Neural progenitor cell (in vitro differentiated cells): ENCODE results near the gene CALCR. TPM values are rescaled to one million over a fixed set of nuclear protein-coding genes. Genes with fewer than 3 reads are reported as not detected.

Experiments
- DNase-seq: peaks from one replicate; pipeline ENCODE4 v3.0.0-alpha.2; 2016; ENCODE audit warnings: low spot score
- H2AFZ ChIP-seq: fragments of 200-600 bp; sonication (generic); replicated peaks from 2 replicates; pipeline ENCODE4 v1.6.1; 2016; ENCODE audit warnings: antibody characterized with exemption
- H3F3A ChIP-seq: fragments of 200-600 bp; sonication (generic); 2 replicates; pipeline ENCODE4 v1.6.1; 2016; ENCODE audit warnings: antibody characterized with exemption, low read depth
- H3K27ac ChIP-seq: fragments of 200-600 bp; sonication (generic); 2 replicates; pipeline ENCODE4 v1.5.1; 2016; ENCODE audit warnings: mild to moderate bottlenecking
- H3K27me3 ChIP-seq: fragments of 200-600 bp; sonication (generic); 2 replicates; pipeline ENCODE4 v1.6.1; 2016; ENCODE audit warnings: mild to moderate bottlenecking, moderate library complexity
- H3K36me3 ChIP-seq: fragments of 200-600 bp; sonication (generic); 2 replicates; pipeline ENCODE4 v1.5.1; 2016
- H3K4me1 ChIP-seq: fragments of 200-600 bp; sonication (generic); 2 replicates; pipeline ENCODE4 v1.6.1; 2016; ENCODE audit warnings: mixed run types
- H3K4me2 ChIP-seq: fragments of 200-600 bp; sonication (generic); 2 replicates; pipeline ENCODE4 v1.6.1; 2016
- H3K4me3 ChIP-seq: fragments of 200-600 bp; sonication (generic); 2 replicates; pipeline ENCODE4 v1.5.1; 2016
- H3K79me2 ChIP-seq: fragments of 200-600 bp; sonication (generic); 2 replicates; pipeline ENCODE4 v1.6.1; 2016; ENCODE audit warnings: low read depth
- H3K9ac ChIP-seq: fragments of 200-600 bp; sonication (generic); 2 replicates; pipeline ENCODE4 v1.6.1; 2016
- H3K9me3 ChIP-seq: fragments of 200-600 bp; sonication (generic); 2 replicates; pipeline ENCODE4 v1.5.1; 2016; ENCODE audit warnings: low read depth
- H4K20me1 ChIP-seq: fragments of 200-600 bp; sonication (generic); 2 replicates; pipeline ENCODE4 v1.6.1; 2016; ENCODE audit warnings: low read depth
- H3K27ac Mint-ChIP-seq: 3 replicates; pipeline ENCODE4 v1.8.0; 2021; ENCODE audit warnings: mixed read lengths
- H3K27me3 Mint-ChIP-seq: 2 replicates; pipeline ENCODE4 v1.8.0; 2022; ENCODE audit warnings: low read depth, mild to moderate bottlenecking, inconsistent platforms, moderate library complexity, mixed read lengths; ENCODE audit not compliant: insufficient read depth
- H3K36me3 Mint-ChIP-seq: 3 replicates; pipeline ENCODE4 v1.8.0; 2021; ENCODE audit warnings: mixed read lengths
- H3K4me1 Mint-ChIP-seq: 3 replicates; pipeline ENCODE4 v1.8.0; 2021; ENCODE audit warnings: mixed read lengths
- H3K4me3 Mint-ChIP-seq: 3 replicates; pipeline ENCODE4 v1.8.0; 2021; ENCODE audit warnings: mild to moderate bottlenecking, moderate library complexity, mixed read lengths
- H3K9me3 Mint-ChIP-seq: 3 replicates; pipeline ENCODE4 v1.8.0; 2020; ENCODE audit warnings: mixed read lengths
- EZH2 ChIP-seq: fragments of 200-600 bp; sonication (generic); IDR thresholded peaks from 2 replicates; pipeline ENCODE4 v1.6.1; 2017; ENCODE audit warnings: antibody characterized with exemption, mild to moderate bottlenecking, moderate library complexity
- EZH2phosphoT487 ChIP-seq: fragments of 200-600 bp; sonication (generic); IDR thresholded peaks from 2 replicates; pipeline ENCODE4 v1.6.1; 2017; ENCODE audit warnings: antibody characterized with exemption
- total RNA-seq: library from RNA; depleted of rRNA; stranded (reverse); fragments of >200 nt; gene quantifications from 2 replicates; pipeline ENCODE4 v1.2.3, GENCODE V29; 2015; ENCODE audit warnings: low replicate concordance
- TF ChIP-seq, protein P1 (sequence below): fragments of 200-600 bp; sonication (generic); IDR thresholded peaks from 2 replicates; pipeline ENCODE4 v1.5.1; 2017; ENCODE audit warnings: antibody characterized with exemption, mild to moderate bottlenecking

The CALCR gene
- total RNA-seq, 1 donor from 2014 or later, result not detected

DNA sequence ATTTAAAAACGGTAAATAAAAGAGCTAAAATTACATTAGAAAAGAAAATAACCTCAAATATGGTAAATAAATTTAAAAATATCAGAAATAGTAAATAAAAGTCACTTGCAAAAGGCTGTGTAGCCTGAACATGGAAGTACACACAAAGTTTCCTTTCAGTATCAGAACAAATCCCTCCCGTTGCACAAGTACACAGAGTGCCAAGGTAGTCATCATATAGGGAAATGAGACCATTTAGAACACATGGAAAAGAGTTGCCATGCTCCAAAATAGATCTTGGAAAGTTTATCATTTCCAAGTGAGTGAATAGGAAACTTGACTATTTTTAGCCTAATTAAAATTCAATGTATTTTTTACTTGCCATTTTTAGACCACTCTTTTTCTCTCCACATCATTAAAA lies 11.6 kb downstream of the CALCR start:
- H3K36me3 Mint-ChIP-seq, result no peaks in the 10 kb centered on the region
- Histone ChIP-seq H2AFZ (no peak overlapping the region), H3K4me3 (no peak overlapping the region), H3K36me3 (no peaks in the 10 kb centered on the region), H3K79me2 (no peaks in the 10 kb centered on the region), H3F3A (no peaks in the 10 kb centered on the region), H4K20me1 (no peaks in the 10 kb centered on the region), H3K4me1 (peaks cover 12% of the 10 kb centered on the region), H3K9ac (no peak overlapping the region), H3K4me2 (no peak overlapping the region), H3K27ac (no peak overlapping the region), H3K27me3 (no peaks in the 10 kb centered on the region), H3K9me3 (no peaks in the 10 kb centered on the region)
- TF ChIP-seq, protein P1, sequence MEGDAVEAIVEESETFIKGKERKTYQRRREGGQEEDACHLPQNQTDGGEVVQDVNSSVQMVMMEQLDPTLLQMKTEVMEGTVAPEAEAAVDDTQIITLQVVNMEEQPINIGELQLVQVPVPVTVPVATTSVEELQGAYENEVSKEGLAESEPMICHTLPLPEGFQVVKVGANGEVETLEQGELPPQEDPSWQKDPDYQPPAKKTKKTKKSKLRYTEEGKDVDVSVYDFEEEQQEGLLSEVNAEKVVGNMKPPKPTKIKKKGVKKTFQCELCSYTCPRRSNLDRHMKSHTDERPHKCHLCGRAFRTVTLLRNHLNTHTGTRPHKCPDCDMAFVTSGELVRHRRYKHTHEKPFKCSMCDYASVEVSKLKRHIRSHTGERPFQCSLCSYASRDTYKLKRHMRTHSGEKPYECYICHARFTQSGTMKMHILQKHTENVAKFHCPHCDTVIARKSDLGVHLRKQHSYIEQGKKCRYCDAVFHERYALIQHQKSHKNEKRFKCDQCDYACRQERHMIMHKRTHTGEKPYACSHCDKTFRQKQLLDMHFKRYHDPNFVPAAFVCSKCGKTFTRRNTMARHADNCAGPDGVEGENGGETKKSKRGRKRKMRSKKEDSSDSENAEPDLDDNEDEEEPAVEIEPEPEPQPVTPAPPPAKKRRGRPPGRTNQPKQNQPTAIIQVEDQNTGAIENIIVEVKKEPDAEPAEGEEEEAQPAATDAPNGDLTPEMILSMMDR, result no peak
- no peak for TF ChIP-seq EZH2
- no peak for TF ChIP-seq EZH2phosphoT487
- H3K27me3 Mint-ChIP-seq, result no peaks in the 10 kb centered on the region
- H3K4me3 Mint-ChIP-seq, result no peak overlapping the region
- no peaks in the 10 kb centered on the region for H3K9me3 Mint-ChIP-seq
- no peaks in the 10 kb centered on the region for H3K4me1 Mint-ChIP-seq
- H3K27ac Mint-ChIP-seq, result no peak overlapping the region
- DNase-seq, result no peak

DNA sequence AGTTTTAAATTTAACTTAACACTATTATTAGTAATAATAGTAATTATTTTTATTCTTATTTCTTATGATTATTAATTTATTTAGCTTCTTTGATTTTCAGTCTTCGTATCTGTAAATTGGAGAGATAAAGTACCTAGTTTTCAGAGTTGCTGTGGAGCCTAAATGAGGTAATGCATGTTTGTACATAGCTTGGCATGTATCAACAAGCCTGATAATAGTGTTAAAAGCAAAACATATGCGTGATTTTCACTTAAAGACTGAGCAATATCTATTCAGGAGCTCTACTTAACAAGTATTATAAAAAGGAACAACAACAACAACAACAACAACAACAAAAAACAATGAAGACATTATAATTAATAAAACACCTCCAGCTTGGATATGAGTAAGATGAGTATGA lies 12.4 kb downstream of the CALCR start:
- TF ChIP-seq EZH2 (no peak), EZH2phosphoT487 (no peak)
- TF ChIP-seq, protein P1, result no peak
- Mint-ChIP-seq H3K4me3 (no peak overlapping the region), H3K9me3 (no peaks in the 10 kb centered on the region), H3K27me3 (no peaks in the 10 kb centered on the region), H3K27ac (no peak overlapping the region), H3K36me3 (no peaks in the 10 kb centered on the region), H3K4me1 (no peaks in the 10 kb centered on the region)
- H2AFZ ChIP-seq, result no peak overlapping the region
- no peak overlapping the region for H3K4me3 ChIP-seq
- H3F3A ChIP-seq, result no peaks in the 10 kb centered on the region
- H3K4me1 ChIP-seq, result peaks cover 12% of the 10 kb centered on the region
- no peak overlapping the region for H3K4me2 ChIP-seq
- no peak for DNase-seq
- no peaks in the 10 kb centered on the region for H3K36me3 ChIP-seq
- no peaks in the 10 kb centered on the region for H3K79me2 ChIP-seq
- H3K9me3 ChIP-seq, result no peaks in the 10 kb centered on the region
- H3K27me3 ChIP-seq, result no peaks in the 10 kb centered on the region
- no peaks in the 10 kb centered on the region for H4K20me1 ChIP-seq
- H3K27ac ChIP-seq, result no peak overlapping the region
- no peak overlapping the region for H3K9ac ChIP-seq

DNA sequence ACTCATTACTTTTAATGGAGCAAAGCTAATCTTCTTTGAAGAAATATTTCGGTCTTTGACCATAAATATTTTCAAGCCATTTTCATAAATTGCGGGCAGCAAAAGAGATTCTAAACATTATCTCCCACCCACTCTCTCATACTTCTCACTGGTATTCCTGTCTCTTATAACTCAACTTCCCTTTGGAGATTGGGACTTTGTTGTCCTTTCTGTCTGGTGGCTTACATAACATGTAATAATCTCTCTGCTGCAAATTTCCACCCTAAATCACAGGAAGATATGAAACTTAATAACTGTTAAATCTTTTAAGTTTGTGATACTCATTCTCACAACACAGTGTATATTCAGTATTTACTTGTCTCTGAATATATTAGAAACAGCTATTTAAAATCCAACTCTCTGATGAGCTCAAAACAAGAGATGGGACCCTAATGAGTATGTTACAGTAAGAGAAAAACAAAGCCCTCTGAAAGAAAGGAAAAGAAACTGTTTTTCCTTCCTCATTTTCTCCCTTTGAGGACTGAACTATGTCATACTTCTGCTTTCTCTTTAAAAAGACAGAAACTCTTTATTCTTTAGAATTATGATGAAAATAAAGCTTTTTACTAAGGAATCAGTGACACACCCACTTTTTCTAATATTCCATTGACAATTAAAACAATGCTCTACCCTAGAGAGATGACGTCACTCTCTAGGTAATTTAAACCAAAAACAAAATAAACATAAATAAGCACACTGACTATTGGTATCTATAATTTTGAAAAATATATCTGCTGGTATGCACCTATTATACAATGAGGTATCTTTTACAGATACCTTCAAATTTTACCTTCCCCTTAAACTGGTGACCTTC lies 14.7 kb downstream of the CALCR start:
- H3K27me3 Mint-ChIP-seq, result no peaks in the 10 kb centered on the region

More for the DNA sequence above, 14.7 kb downstream of the CALCR start:
- DNase-seq, result no peak
- H3K4me3 Mint-ChIP-seq, result no peak overlapping the region
- Histone ChIP-seq H3K4me2 (no peak overlapping the region), H3K36me3 (no peaks in the 10 kb centered on the region), H3K4me3 (no peak overlapping the region), H3K9ac (no peak overlapping the region), H4K20me1 (no peaks in the 10 kb centered on the region), H3K9me3 (no peaks in the 10 kb centered on the region), H3K27me3 (no peaks in the 10 kb centered on the region), H3K27ac (no peak overlapping the region), H3K79me2 (no peaks in the 10 kb centered on the region), H3K4me1 (peaks cover 12% of the 10 kb centered on the region), H3F3A (no peaks in the 10 kb centered on the region), H2AFZ (no peak overlapping the region)
- H3K27ac Mint-ChIP-seq, result no peak overlapping the region
- H3K36me3 Mint-ChIP-seq, result no peaks in the 10 kb centered on the region
- H3K4me1 Mint-ChIP-seq, result no peaks in the 10 kb centered on the region
- TF ChIP-seq, protein P1, result no peak
- TF ChIP-seq EZH2, result no peak
- no peak for TF ChIP-seq EZH2phosphoT487
- H3K9me3 Mint-ChIP-seq, result no peaks in the 10 kb centered on the region
